ENCODE results near the gene CDH4.
"Not testable (repeated sequence)": the region's sequence is repeated elsewhere in the genome, so short reads cannot be mapped to it uniquely, and the experiment has no call there.

CDH4 gene

GRCh38 chr20:61424628-61425420 lies 172.8 kb downstream of the CDH4 start:
- H3K9me3 ChIP-seq (ENCODE audit: insufficient read depth, low read length, severe bottlenecking) = no peaks in the 10 kb centered on the region
- TF ChIP-seq CTCF (IDR thresholded peaks at IDR 0.05; ENCODE audit: borderline replicate concordance, extremely low read depth, low read length, poor library complexity, severe bottlenecking) = no peak
- TF ChIP-seq EZH2 (IDR thresholded peaks at IDR 0.05; ENCODE audit: borderline replicate concordance, low read depth, low read length, severe bottlenecking) = no peak
- H3K36me3 ChIP-seq (ENCODE audit: insufficient read depth, low read length) = no peaks in the 10 kb centered on the region
- no peak overlapping the region for H2AFZ ChIP-seq (ENCODE audit: low read depth, low read length)
- no peak overlapping the region for H3K4me3 ChIP-seq (ENCODE audit: low read depth in 1 of 2, low read length in 2 of 2)
- H4K20me1 ChIP-seq (ENCODE audit: insufficient read depth, low read length) = peaks cover 3% of the 10 kb centered on the region; the same call in 1 of the 2 replicates
- ATAC-seq (ENCODE audit: insufficient read depth, low read depth) = no peak
- H3K9ac ChIP-seq (ENCODE audit: low read depth, low read length) = no peak overlapping the region
- H3K4me2 ChIP-seq (ENCODE audit: insufficient read depth, low read length) = no peak overlapping the region
- no peaks in the 10 kb centered on the region for H3K27me3 ChIP-seq (ENCODE audit: insufficient read depth, low read length, poor library complexity)
- no peaks in the 10 kb centered on the region for H3K4me1 ChIP-seq (ENCODE audit: insufficient read depth, low read length)
- no peaks in the 10 kb centered on the region for H3K79me2 ChIP-seq (ENCODE audit: insufficient read depth, low read length)
- DNase-seq = no peak
- H3K27ac ChIP-seq (ENCODE audit: low read length) = no peak overlapping the region

GRCh38 chr20:61425541-61425991 lies 173.5 kb downstream of the CDH4 start:
- H4K20me1 ChIP-seq (ENCODE audit: insufficient read depth, low read length); DNase-seq; H3K4me1 ChIP-seq (ENCODE audit: insufficient read depth, low read length); H3K9me3 ChIP-seq (ENCODE audit: insufficient read depth, low read length, severe bottlenecking); H3K36me3 ChIP-seq (ENCODE audit: insufficient read depth, low read length); H3K4me2 ChIP-seq (ENCODE audit: insufficient read depth, low read length); H2AFZ ChIP-seq (ENCODE audit: low read depth, low read length); H3K79me2 ChIP-seq (ENCODE audit: insufficient read depth, low read length); H3K4me3 ChIP-seq (ENCODE audit: low read depth in 1 of 2, low read length in 2 of 2); H3K27me3 ChIP-seq (ENCODE audit: insufficient read depth, low read length, poor library complexity); H3K9ac ChIP-seq (ENCODE audit: low read depth, low read length); H3K27ac ChIP-seq (ENCODE audit: low read length); ATAC-seq (ENCODE audit: insufficient read depth, low read depth): not testable (repeated sequence)

DNA sequence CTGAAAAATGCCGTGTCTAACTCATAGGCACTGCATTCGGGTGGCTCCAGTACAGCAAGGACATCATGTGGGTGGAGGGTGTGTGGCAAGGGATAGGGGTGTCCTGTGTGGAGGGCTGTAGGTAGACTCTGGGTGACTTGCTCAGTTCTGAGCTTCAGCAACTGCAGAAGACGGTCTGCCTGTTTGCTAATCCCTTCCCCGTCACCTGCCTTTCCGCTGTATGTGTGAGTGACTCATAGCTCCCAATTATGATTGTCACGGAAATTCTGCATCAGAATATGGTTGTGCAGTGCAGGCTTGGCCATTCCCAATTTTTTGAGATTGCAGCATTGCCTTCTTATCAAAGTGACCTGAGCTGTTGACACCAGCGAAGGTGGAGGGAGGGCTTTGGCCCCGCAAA lies 174.3 kb downstream of the CDH4 start:
- no peaks in the 10 kb centered on the region for H3K27me3 ChIP-seq (ENCODE audit: insufficient read depth, low read length, poor library complexity)
- no peak overlapping the region for H3K27ac ChIP-seq (ENCODE audit: low read length)
- H2AFZ ChIP-seq (ENCODE audit: low read depth, low read length) = no peak overlapping the region
- TF ChIP-seq CTCF (IDR thresholded peaks at IDR 0.05; ENCODE audit: borderline replicate concordance, extremely low read depth, low read length, poor library complexity, severe bottlenecking) = no peak
- no peak for TF ChIP-seq EZH2 (IDR thresholded peaks at IDR 0.05; ENCODE audit: borderline replicate concordance, low read depth, low read length, severe bottlenecking)
- no peak overlapping the region for H3K9ac ChIP-seq (ENCODE audit: low read depth, low read length)
- H4K20me1 ChIP-seq (ENCODE audit: insufficient read depth, low read length) = no peaks in the 10 kb centered on the region; the same call in 1 of the 2 replicates
- H3K36me3 ChIP-seq (ENCODE audit: insufficient read depth, low read length) = no peaks in the 10 kb centered on the region
- DNase-seq (no peak), ATAC-seq (ENCODE audit: insufficient read depth, low read depth) (no peak)
- no peak overlapping the region for H3K4me3 ChIP-seq (ENCODE audit: low read depth in 1 of 2, low read length in 2 of 2)
- no peaks in the 10 kb centered on the region for H3K4me1 ChIP-seq (ENCODE audit: insufficient read depth, low read length)
- H3K79me2 ChIP-seq (ENCODE audit: insufficient read depth, low read length) = no peaks in the 10 kb centered on the region
- H3K9me3 ChIP-seq (ENCODE audit: insufficient read depth, low read length, severe bottlenecking) = no peaks in the 10 kb centered on the region
- no peak overlapping the region for H3K4me2 ChIP-seq (ENCODE audit: insufficient read depth, low read length)

DNA sequence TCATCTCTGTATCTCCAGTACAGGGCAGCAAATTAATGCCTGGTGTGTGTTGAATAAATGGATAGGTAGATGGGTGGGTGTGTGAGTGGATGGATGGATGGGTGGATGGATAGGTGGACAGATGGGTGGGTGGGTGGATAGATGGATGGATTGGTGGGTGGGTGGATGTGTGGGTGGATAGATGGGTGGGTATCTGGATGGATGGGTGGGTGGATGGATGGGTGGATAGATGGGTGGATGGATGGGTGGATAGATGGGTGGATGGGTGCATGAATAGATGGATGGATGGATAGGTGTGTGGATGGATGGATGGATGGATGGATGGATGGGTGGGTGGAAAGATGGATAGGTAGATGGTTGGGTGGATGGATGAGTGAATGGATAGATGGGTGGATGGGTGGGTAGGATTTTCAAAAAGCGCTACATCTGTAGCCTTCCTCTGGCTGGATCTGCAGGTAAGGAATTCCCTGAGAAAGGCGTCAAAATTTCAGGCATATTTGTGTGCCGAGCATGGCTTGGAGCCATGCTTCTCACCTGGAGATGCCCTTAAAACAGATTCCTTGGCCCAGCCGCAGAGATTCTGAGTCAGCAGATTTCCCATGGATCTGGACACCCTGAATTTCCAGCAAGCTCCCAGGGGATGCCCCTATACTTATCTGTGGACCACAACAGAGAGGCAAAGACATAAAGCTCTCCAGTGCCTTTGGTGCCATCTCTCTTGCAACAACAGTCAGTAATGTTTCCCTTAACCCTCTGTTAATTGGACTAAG lies 177.6 kb downstream of the CDH4 start:
- Histone ChIP-seq H2AFZ (ENCODE audit: low read depth, low read length) (no peak overlapping the region), H3K4me2 (ENCODE audit: insufficient read depth, low read length) (no peak overlapping the region), H3K27me3 (ENCODE audit: insufficient read depth, low read length, poor library complexity) (no peaks in the 10 kb centered on the region), H3K9ac (ENCODE audit: low read depth, low read length) (no peak overlapping the region), H3K4me1 (ENCODE audit: insufficient read depth, low read length) (no peaks in the 10 kb centered on the region), H3K4me3 (ENCODE audit: low read depth in 1 of 2, low read length in 2 of 2) (no peak overlapping the region), H3K27ac (ENCODE audit: low read length) (no peak overlapping the region), H3K79me2 (ENCODE audit: insufficient read depth, low read length) (no peaks in the 10 kb centered on the region), H4K20me1 (ENCODE audit: insufficient read depth, low read length) (no peaks in the 10 kb centered on the region; the same call in 1 of the 2 replicates), H3K9me3 (ENCODE audit: insufficient read depth, low read length, severe bottlenecking) (no peaks in the 10 kb centered on the region), H3K36me3 (ENCODE audit: insufficient read depth, low read length) (no peaks in the 10 kb centered on the region)
- no peak for DNase-seq
- ATAC-seq (ENCODE audit: insufficient read depth, low read depth) = no peak
- TF ChIP-seq EZH2 (IDR thresholded peaks at IDR 0.05; ENCODE audit: borderline replicate concordance, low read depth, low read length, severe bottlenecking) (no peak), CTCF (IDR thresholded peaks at IDR 0.05; ENCODE audit: borderline replicate concordance, extremely low read depth, low read length, poor library complexity, severe bottlenecking) (no peak)
